Tibial nerve (tissue), 4 donors: Measurements from ENCODE around the gene RASEF. TPM values are rescaled to one million over a fixed set of nuclear protein-coding genes. Genes with fewer than 3 reads are reported as not detected.
"Not testable (repeated sequence)": the region's sequence is repeated elsewhere in the genome, so short reads cannot be mapped to it uniquely, and the experiment has no call there.

Experiments used
- DNase-seq, 2 donors: peaks; one replicate each; pipeline ENCODE4 v3.0.0-alpha.2; 2019; ENCODE audit warnings: low spot score in 2 of 2
- H3K27ac ChIP-seq, 4 donors: fragments of 200-600 bp; sonication (generic) in 3 of 4; one replicate each; pipeline ENCODE4 v1.5.1; 2017 to 2019; ENCODE audit warnings: mild to moderate bottlenecking in 1 of 4
- H3K27me3 ChIP-seq, 2 donors: fragments of 200-600 bp; sonication (generic) in 1 of 2; one replicate each; pipeline versions ENCODE4 v1.5.1 to v1.6.0; 2017 to 2019
- H3K36me3 ChIP-seq, 3 donors: fragments of 200-600 bp; sonication (generic); one replicate each; pipeline ENCODE4 v1.5.1; 2018 to 2019
- H3K4me1 ChIP-seq, 4 donors: fragments of 200-600 bp; sonication (generic) in 3 of 4; one replicate each; pipeline ENCODE4 v1.5.1; 2017 to 2019
- H3K4me3 ChIP-seq, 4 donors: fragments of 200-600 bp; sonication (generic) in 3 of 4; one replicate each; pipeline ENCODE4 v1.5.1; 2017 to 2019; ENCODE audit warnings: mild to moderate bottlenecking in 1 of 4, moderate library complexity in 1 of 4
- H3K9me3 ChIP-seq, 4 donors: fragments of 200-600 bp; sonication (generic) in 3 of 4; one replicate each; pipeline ENCODE4 v1.5.1; 2017 to 2019
- EP300 ChIP-seq, 2 donors: sonication (generic); formaldehyde crosslinking; IDR thresholded peaks; one replicate each; pipeline ENCODE4 v1.6.1; 2017; ENCODE audit warnings: antibody characterized with exemption in 2 of 2, mild to moderate bottlenecking in 1 of 2
- POLR2A ChIP-seq, 2 donors: fragments of 450-650 bp; IDR thresholded peaks; one replicate each; pipeline ENCODE4 v1.6.1; 2017; ENCODE audit warnings: antibody characterized with exemption in 2 of 2, mild to moderate bottlenecking in 2 of 2, moderate library complexity in 2 of 2
- WGBS, 2 donors: methylation state at CpG; one replicate each; pipeline ENCODE4 v1.1.5; 2018; 5-methylcytosine and 5-hydroxymethylcytosine counted together
- total RNA-seq, 4 donors: library from RNA; depleted of rRNA; stranded (reverse); fragments of >200 nt; gene quantifications; one replicate each; pipeline ENCODE4 v1.1.0, GENCODE V29; 2016
- TF ChIP-seq, protein P1 (sequence below), 5 experiments: fragments of 200-600 bp in 3 of 5; fragments of 450-650 bp in 2 of 5; sonication (generic) in 3 of 5; IDR thresholded peaks; one replicate each; pipeline ENCODE4 v1.5.1; 2016 to 2019; ENCODE audit warnings: antibody characterized with exemption in 5 of 5, mild to moderate bottlenecking in 3 of 5, moderate library complexity in 2 of 5

RASEF gene
- total RNA-seq, 4 donors from 2014 or later = 0.21 to 3.6 (median 1.4) TPM

DNA sequence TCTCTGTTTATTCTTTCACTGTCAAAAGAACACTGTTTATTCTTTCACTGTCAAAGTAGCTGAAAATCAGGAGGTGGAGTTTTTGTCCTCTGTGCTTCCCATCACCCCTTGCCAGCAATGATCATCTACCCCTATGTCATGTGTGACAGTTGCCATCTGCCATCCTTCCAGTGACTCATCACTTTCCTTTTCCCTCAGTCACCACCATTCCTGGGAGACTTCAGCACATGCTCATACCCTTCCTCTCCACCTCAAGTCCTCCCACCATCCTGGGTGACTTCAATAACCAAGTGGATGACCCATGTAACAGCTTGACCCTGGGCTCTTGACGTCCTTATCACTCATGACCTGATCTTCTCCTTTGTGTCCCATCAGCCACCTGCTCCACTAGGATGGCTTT, 43.3 kb upstream of the RASEF start:
- Histone ChIP-seq H3K36me3 (no peaks in the 10 kb centered on the region), H3K27ac (no peak overlapping the region), H3K4me1 (no peaks in the 10 kb centered on the region), H3K9me3 (no peaks in the 10 kb centered on the region), H3K27me3 (no peaks in the 10 kb centered on the region), H3K4me3 (no peak overlapping the region)
- TF ChIP-seq POLR2A (IDR thresholded peaks at IDR 0.05) (no peak), EP300 (IDR thresholded peaks at IDR 0.05) (no peak)
- TF ChIP-seq, protein P1, sequence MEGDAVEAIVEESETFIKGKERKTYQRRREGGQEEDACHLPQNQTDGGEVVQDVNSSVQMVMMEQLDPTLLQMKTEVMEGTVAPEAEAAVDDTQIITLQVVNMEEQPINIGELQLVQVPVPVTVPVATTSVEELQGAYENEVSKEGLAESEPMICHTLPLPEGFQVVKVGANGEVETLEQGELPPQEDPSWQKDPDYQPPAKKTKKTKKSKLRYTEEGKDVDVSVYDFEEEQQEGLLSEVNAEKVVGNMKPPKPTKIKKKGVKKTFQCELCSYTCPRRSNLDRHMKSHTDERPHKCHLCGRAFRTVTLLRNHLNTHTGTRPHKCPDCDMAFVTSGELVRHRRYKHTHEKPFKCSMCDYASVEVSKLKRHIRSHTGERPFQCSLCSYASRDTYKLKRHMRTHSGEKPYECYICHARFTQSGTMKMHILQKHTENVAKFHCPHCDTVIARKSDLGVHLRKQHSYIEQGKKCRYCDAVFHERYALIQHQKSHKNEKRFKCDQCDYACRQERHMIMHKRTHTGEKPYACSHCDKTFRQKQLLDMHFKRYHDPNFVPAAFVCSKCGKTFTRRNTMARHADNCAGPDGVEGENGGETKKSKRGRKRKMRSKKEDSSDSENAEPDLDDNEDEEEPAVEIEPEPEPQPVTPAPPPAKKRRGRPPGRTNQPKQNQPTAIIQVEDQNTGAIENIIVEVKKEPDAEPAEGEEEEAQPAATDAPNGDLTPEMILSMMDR (IDR thresholded peaks at IDR 0.05) = no peak
- WGBS, 2 donors = 92 to 96% methylated on average over 1 of the region's 1 CpG
- no peak for DNase-seq

DNA sequence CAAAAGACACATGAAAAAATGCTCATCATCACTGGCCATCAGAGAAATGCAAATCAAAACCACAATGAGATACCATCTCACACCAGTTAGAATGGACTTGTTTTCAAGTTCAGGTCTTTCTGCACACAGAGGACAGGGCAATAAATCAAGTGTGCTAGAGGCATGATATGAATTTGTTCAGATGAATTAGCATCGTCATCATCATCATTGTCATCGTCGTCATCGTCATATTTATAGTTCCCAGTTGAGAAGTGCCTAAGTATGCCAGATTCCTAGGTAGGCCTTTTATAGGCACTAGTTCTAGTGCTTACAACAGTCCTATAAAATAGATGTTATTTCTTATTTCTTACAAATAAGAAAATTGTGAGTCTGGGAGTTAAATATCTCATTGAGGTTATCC, 34.7 kb upstream of the RASEF start:
- DNase-seq = no peak
- 92 to 98% methylated on average over 4 of the region's 4 CpGs for WGBS, 2 donors
- no peak overlapping the region for H3K27ac ChIP-seq
- H3K27me3 ChIP-seq = no peaks in the 10 kb centered on the region
- H3K36me3 ChIP-seq = no peaks in the 10 kb centered on the region
- H3K9me3 ChIP-seq = no peaks in the 10 kb centered on the region
- H3K4me1 ChIP-seq = no peaks in the 10 kb centered on the region
- TF ChIP-seq POLR2A (IDR thresholded peaks at IDR 0.05) = no peak
- TF ChIP-seq, protein P1 (IDR thresholded peaks at IDR 0.05) = no peak
- TF ChIP-seq EP300 (IDR thresholded peaks at IDR 0.05) = no peak
- no peak overlapping the region for H3K4me3 ChIP-seq

DNA sequence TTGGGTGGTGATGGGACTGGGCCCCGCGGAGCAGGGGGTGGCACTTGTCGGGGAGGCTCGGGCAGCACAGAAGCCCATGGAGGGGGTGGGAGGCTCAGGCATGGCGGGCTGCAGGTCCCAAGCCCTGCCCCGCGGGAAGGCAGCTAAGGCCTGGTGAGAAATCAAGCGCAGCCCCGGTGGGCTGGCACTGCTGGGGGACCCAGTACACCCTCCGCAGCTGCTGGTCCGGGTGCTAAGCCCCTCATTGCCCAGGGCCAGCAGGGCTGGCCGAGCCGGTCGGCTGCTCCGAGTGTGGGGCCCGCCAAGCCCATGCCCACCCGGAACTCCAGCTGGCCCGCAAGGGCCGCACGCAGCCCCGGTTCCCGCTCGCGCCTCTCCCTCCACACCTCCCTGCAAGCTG, 30.4 kb upstream of the RASEF start:
- not testable (repeated sequence) for H3K4me3 ChIP-seq, H3K4me1 ChIP-seq, DNase-seq, H3K27ac ChIP-seq, H3K36me3 ChIP-seq, H3K27me3 ChIP-seq
- H3K9me3 ChIP-seq = peaks cover 0 to 12% (median 4%) of the 10 kb centered on the region in 4 donors
- 93 to 95% methylated on average over 13 to 21 of the region's 24 CpGs for WGBS, 2 donors

- Histone ChIP-seq H3K4me3 (no peak overlapping the region), H3K9me3 (no peaks in the 10 kb centered on the region), H3K27ac (no peak overlapping the region), H3K4me1 (no peaks in the 10 kb centered on the region), H3K27me3 (no peaks in the 10 kb centered on the region), H3K36me3 (no peaks in the 10 kb centered on the region)
- TF ChIP-seq POLR2A (IDR thresholded peaks at IDR 0.05) (no peak), EP300 (IDR thresholded peaks at IDR 0.05) (no peak)
- TF ChIP-seq, protein P1 (IDR thresholded peaks at IDR 0.05) = no peak
- 52 to 56% methylated on average over 6 of the region's 6 CpGs for WGBS, 2 donors
- DNase-seq = no peak
Measured at GRCh38 chr9:83081846-83082245, 18.9 kb upstream of the RASEF start.

DNA sequence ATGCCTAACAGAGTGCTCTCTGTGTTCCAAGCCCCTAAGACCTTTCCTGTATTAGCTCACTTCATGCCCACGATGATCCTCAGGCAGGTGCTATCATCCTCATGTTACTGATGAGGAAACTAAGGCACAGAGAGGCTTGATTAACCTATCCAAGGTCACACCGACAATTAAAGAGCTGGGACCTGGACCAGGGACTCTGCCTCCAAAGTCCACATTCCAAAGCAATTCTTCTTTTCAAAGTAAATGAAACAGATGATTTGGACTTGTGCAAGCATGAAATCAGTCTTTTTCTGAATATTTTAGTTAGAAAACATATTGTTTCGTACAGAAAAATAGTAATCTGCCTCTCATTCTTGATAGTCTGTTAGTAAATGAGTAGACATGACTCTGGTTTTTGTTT, 18.1 kb upstream of the RASEF start:
- no peak overlapping the region for H3K4me3 ChIP-seq
- no peak overlapping the region for H3K27ac ChIP-seq
- no peaks in the 10 kb centered on the region for H3K27me3 ChIP-seq
- TF ChIP-seq POLR2A (IDR thresholded peaks at IDR 0.05) (no peak), EP300 (IDR thresholded peaks at IDR 0.05) (no peak)
- TF ChIP-seq, protein P1 (IDR thresholded peaks at IDR 0.05) = no peak
- no peaks in the 10 kb centered on the region for H3K36me3 ChIP-seq
- H3K9me3 ChIP-seq = no peaks in the 10 kb centered on the region
- no peaks in the 10 kb centered on the region for H3K4me1 ChIP-seq
- WGBS, 2 donors = 83 to 85% methylated on average over 3 of the region's 3 CpGs
- no peak for DNase-seq

- not testable (repeated sequence) for H3K27ac ChIP-seq, H3K4me3 ChIP-seq, DNase-seq, H3K27me3 ChIP-seq, H3K9me3 ChIP-seq, H3K4me1 ChIP-seq, H3K36me3 ChIP-seq
- 92 to 95% methylated on average over 7 of the region's 7 CpGs for WGBS, 2 donors
Measured at GRCh38 chr9:83075932-83076331, 13.0 kb upstream of the RASEF start.

DNA sequence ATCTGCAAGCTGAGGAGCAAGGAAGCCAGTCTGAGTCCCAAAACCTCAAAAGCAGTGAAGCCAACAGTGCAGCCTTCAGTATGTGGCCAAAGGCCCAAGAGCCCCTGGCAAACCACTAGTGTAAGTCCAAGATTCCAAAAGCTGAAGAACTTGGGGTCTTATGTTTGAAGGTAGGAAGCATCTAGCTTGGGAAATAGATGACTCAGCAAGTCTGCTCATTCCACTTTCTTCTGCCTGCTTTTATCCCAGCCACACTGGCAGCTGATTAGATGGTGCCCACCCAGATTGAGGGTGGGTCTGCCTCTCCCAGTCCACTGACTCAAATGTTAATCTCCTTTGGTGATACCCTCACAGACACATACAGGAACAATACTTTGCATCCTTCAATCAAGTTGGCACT, 9.6 kb upstream of the RASEF start:
- DNase-seq, H3K9me3 ChIP-seq, H3K27ac ChIP-seq, H3K4me1 ChIP-seq, H3K4me3 ChIP-seq, H3K36me3 ChIP-seq, H3K27me3 ChIP-seq: not testable (repeated sequence)
